Activated CD8-positive, alpha-beta T cell treated with anti-CD3 and anti-CD28 coated beads for 36 hours (primary cell): ENCODE results near the gene MARCHF11. TPM values are rescaled to one million over a fixed set of nuclear protein-coding genes. Genes with fewer than 3 reads are reported as not detected.

Experiments used
- ATAC-seq: fragments of 200-7000 bp; cut with Tn5 transposase; one replicate; pipeline ENCODE4 v1.10.0; 2021; ENCODE audit warnings: mild to moderate bottlenecking, moderate library complexity
- CTCF ChIA-PET: fragments of 350-600 bp; sonication (Branson Sonifier 250); formaldehyde crosslinking; loops from one replicate; lab custom pipeline; 2021; ENCODE audit warnings: antibody characterized with exemption; lab: Charles Lee
- POLR2A ChIA-PET: fragments of 350-600 bp; sonication (Branson Sonifier 250); formaldehyde crosslinking; loops from one replicate; lab custom pipeline; 2021; ENCODE audit warnings: antibody characterized with exemption; lab: Charles Lee
- DNase-seq: peaks from one replicate; pipeline ENCODE4 v3.0.0-alpha.2; 2020
- H3K27ac Mint-ChIP-seq: one replicate; pipeline ENCODE4 v1.8.0; 2021; ENCODE audit warnings: mild to moderate bottlenecking, mixed read lengths
- H3K27me3 Mint-ChIP-seq: one replicate; pipeline ENCODE4 v1.8.0; 2021; ENCODE audit warnings: mixed read lengths
- H3K36me3 Mint-ChIP-seq: one replicate; pipeline ENCODE4 v1.8.0; 2021; ENCODE audit warnings: low read depth, mixed read lengths
- H3K4me1 Mint-ChIP-seq: one replicate; pipeline ENCODE4 v1.8.0; 2021; ENCODE audit warnings: low read depth, mixed read lengths
- H3K4me3 Mint-ChIP-seq: one replicate; pipeline ENCODE4 v1.8.0; 2021; ENCODE audit warnings: mild to moderate bottlenecking, moderate library complexity, mixed read lengths
- H3K9me3 Mint-ChIP-seq: one replicate; pipeline ENCODE4 v1.8.0; 2021; ENCODE audit warnings: mixed read lengths
- CTCF ChIP-seq: fragments of 200-600 bp; IDR thresholded peaks from one replicate; pipeline ENCODE4 v1.8.0; 2022; ENCODE audit warnings: antibody characterized with exemption, mild to moderate bottlenecking
- intact Hi-C: fragments of 100-400 bp; cut with micrococcal nuclease; formaldehyde crosslinking; loops from one replicate; pipeline ENCODE4 v1.10.0; 2022
- total RNA-seq, 2 experiments: library from RNA; stranded (reverse); gene quantifications; one replicate each; pipeline ENCODE4 v1.2.3, GENCODE V29; 2021

The MARCHF11 gene
- total RNA-seq, 2 experiments from 2014 or later = not detected

DNA sequence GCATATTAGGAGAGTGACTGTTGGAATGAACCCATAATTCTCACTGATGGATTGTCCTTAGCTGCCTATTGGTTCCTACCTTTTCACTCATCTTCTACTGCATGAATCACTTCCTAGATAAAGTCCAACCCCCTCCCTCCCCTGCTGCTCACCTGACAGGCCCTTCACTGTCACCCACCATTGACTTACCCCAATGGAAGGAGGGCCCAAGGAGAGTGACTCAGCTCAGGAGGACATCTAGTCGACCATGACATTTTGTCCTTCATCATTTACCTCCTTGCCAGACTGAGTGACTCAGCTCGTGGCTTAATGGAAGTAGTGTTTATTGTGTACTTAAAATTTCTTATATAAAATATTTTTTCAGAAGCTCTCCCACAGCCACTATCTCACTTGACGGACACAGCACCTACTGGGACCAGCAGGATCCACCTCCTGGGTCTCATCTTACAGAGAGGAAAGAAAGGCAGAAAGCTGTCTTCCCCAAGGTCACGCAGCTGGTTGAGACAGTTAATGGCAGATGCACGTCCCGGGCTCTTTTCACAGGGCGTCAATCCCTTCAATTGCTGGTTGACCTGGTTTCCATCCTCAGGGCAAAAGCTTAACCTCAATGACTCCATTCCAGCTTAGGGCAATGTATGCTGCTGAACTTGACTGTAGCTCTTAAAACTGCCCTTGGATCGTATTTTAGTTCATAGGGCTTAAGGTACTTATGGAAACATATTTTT, 142.3 kb downstream of the MARCHF11 start:
- DNase-seq (no peak), ATAC-seq (no peak)
- Mint-ChIP-seq H3K4me1 (no peaks in the 10 kb centered on the region), H3K27me3 (no peaks in the 10 kb centered on the region), H3K27ac (no peak overlapping the region), H3K9me3 (no peaks in the 10 kb centered on the region), H3K4me3 (no peak overlapping the region), H3K36me3 (no peaks in the 10 kb centered on the region)
- ChIA-PET POLR2A (no interaction called here), CTCF (no interaction called here)
- TF ChIP-seq CTCF = no peak
- intact Hi-C loops = no loop called here

DNA sequence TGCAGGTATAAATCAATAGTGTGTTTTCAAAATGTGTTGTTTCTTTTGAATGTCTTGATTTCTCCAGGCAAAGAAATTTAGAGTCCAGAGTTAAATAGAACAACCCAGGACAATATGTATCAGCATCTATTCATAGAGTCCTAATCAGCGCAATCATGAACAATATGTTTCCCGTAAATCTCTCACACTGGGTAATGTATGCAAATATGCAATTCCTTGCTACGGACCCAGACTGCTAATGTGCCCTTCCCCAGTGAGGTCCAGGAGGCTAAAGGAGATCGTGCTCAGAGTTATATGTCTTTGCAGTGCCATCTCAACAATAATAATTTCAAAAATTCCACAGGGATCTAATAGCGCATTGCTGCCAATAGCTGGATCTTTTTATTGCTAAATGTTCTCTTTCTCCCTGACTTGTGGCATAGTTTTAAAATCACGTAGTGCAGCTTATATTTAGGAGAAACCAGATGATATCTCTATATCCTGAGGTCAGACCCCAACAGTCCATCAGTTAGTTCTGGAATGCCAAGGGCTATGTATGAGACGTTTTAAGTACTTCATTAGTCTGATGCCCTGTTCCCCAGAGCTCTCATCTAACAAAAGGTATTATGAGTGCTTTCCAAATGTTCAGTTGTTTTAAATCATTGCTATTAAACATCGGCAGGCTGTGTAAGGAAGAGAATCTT, 145.1 kb downstream of the MARCHF11 start:
- POLR2A ChIA-PET = no interaction called here
- ATAC-seq = no peak

GRCh38 chr5:16033187-16033925, 146.2 kb downstream of the MARCHF11 start:
- DNase-seq = no peak
- POLR2A ChIA-PET = no interaction called here
- Mint-ChIP-seq H3K27me3 (no peaks in the 10 kb centered on the region), H3K27ac (no peak overlapping the region), H3K9me3 (no peaks in the 10 kb centered on the region), H3K4me3 (no peak overlapping the region), H3K36me3 (no peaks in the 10 kb centered on the region), H3K4me1 (no peaks in the 10 kb centered on the region)
- no peak for TF ChIP-seq CTCF
- CTCF ChIA-PET = no interaction called here
- intact Hi-C loops = no loop called here
- ATAC-seq = no peak

More for the DNA sequence above, 145.1 kb downstream of the MARCHF11 start:
- no peaks in the 10 kb centered on the region for H3K9me3 Mint-ChIP-seq
- DNase-seq = no peak
- no peak overlapping the region for H3K4me3 Mint-ChIP-seq
- no peaks in the 10 kb centered on the region for H3K27me3 Mint-ChIP-seq
- H3K4me1 Mint-ChIP-seq = no peaks in the 10 kb centered on the region
- intact Hi-C loops = no loop called here
- no peak overlapping the region for H3K27ac Mint-ChIP-seq
- CTCF ChIA-PET = no interaction called here
- TF ChIP-seq CTCF = no peak
- H3K36me3 Mint-ChIP-seq = no peaks in the 10 kb centered on the region

GRCh38 chr5:16028708-16029107, 150.9 kb downstream of the MARCHF11 start:
- ChIA-PET CTCF (no interaction called here), POLR2A (no interaction called here)
- intact Hi-C loops = no loop called here
- Mint-ChIP-seq H3K4me3 (no peak overlapping the region), H3K27me3 (no peaks in the 10 kb centered on the region), H3K4me1 (no peaks in the 10 kb centered on the region), H3K9me3 (peaks cover 2% of the 10 kb centered on the region), H3K27ac (no peak overlapping the region), H3K36me3 (no peaks in the 10 kb centered on the region)
- no peak for DNase-seq
- no peak for TF ChIP-seq CTCF
- no peak for ATAC-seq

DNA sequence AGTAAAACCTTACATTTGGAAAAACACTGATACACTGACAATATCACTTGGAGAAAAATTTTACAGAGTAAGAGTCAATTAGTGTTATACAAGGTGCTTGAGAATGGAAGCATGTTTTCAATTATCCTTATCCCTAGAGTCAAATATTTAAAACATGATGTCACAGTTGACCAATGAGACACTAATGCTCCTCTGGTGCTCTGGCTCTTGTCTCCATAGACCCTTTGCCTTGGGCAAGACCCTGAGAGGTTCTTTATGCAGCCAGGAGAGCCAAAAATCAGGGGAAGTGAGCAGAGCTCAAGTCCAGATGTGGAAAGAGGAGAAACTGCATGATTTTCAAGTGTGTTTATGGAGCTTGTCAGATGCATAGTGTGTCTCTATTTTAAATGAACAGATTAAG, 153.9 kb downstream of the MARCHF11 start:
- peaks cover 2% of the 10 kb centered on the region for H3K9me3 Mint-ChIP-seq
- H3K36me3 Mint-ChIP-seq = no peaks in the 10 kb centered on the region
- POLR2A ChIA-PET = no interaction called here
- no peak for TF ChIP-seq CTCF
- CTCF ChIA-PET = no interaction called here
- no peak for ATAC-seq
- H3K27ac Mint-ChIP-seq = no peak overlapping the region
- no peaks in the 10 kb centered on the region for H3K4me1 Mint-ChIP-seq
- DNase-seq = no peak
- intact Hi-C loops = no loop called here
- H3K27me3 Mint-ChIP-seq = no peaks in the 10 kb centered on the region
- H3K4me3 Mint-ChIP-seq = no peak overlapping the region
